HG03139 (cell line): ENCODE measurements around the gene RETREG1.

Experiments used
- ATAC-seq: cut with Tn5 transposase; IDR thresholded peaks from one replicate; pipeline ENCODE4 v1.9.1; 2021; ENCODE audit not compliant: unreplicated experiment

Gene RETREG1

DNA sequence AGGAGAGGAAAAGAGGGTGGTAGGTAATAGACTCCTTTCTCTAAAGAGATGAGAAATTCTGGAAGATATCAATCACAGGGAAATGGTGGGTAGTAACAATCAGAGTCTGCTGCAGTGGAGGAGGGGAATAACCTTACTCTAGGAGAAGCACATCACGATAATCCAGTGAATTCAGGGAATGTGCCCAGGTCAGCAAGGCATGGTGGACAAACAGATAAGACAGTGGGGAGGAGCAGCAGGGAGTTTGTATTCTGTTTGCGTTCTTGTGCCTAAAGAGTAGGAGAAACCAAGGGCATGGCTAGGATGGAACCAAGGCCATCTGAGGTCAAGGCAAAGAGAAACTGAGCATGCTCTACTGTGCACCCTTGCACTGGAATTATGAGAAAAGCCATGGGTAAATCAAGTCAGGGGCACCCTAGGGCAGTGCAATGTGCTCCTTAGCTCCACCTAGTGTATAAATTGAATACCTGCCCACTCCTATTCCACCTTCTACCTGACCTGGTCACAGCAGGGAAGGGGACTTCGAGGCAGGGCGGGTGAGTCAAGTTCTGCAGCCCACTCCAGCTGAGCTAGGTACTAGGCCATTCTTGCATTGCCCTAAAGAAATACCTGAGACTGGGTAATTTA is 31.6 kb downstream of the RETREG1 start:
- ATAC-seq: peak; percentile 52

DNA sequence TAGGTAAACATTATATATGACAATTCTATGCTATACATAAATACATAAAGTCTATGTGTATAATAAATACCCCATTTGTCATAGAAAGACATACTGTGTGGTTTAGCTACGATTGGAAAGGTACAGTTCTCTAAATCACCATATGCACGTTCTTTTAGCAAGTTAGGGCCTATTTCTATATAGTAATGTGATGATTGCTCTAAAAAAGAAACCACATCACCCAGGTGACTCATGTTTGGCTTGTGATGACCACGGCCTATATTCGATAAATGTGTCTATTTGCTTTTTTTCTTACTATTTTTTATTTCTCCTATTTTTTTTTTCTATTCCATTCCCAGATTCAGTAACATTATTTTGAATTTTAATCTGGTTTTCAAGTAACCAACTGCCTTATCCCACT is 34.7 kb downstream of the RETREG1 start:
- ATAC-seq: no peak

DNA sequence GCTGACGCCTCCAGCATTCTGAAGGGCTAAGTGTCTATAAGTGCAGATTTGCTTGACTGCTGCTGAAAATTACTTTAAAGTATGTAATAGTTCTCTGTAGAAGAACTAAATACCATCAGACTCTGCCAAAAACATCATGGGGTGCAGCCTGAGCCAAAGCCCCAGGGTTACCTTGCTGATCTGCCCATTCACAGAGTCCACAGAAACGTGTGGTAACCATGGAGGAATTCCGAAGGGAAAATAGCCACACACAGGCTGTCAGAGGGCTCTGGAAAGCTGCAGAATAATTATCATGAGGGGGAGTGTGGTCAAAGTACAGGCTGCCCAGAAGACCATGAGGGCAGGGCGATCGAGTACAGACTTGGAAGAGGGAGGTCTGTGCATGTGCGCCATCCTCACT is 36.4 kb downstream of the RETREG1 start:
- ATAC-seq: no peak

DNA sequence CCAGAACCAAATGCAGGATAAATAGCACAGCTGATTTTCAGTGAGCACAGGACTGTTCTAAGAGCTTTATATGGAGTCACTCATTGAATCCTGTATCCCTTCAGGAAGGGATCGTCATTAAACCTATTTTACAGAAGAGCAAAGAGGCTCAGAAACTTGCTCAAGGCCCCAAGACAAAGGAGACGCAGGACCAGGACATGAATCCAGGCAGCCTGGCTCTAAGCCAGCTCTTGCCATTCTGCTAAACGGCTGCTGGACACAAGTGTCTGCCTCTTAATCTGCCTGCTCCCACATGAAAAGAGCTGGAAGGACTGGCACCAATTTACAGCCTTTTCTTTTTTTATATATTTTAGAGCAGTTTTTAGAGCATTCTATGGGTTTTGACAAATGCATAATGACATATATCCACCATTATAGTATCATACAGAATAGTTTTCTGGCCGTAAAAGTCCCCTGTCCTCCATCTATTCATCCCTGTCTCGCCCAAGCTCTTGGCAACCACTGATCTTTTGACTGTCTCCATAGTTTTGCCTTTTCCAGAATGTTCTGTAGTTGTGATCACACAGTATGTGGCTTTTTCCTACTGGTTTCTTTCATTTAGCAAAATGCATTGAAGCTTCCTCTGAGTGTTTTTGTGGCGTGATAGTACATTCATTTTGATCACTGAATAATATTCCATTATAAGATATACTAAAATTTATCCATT is 37.5 kb downstream of the RETREG1 start:
- ATAC-seq: no peak

DNA sequence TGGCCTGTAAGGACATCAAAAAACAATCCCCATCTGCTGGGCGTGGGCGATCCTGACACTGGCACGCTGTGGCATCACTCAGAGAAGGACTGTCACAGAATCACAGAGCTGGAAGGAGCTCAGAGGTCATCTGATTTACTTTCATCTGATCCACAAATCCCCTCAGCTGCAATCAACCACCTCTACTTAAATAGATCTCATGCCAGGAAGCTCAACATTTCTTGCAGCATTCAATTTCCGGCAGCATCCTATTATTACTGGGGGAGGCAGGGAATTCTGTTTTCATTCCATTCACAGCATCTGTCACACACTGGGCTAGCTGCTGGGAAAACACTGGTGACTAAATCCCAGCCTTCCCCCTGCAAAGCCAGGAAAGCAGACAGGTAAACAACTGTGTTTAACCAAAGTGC is 38.3 kb downstream of the RETREG1 start:
- ATAC-seq: no peak

DNA sequence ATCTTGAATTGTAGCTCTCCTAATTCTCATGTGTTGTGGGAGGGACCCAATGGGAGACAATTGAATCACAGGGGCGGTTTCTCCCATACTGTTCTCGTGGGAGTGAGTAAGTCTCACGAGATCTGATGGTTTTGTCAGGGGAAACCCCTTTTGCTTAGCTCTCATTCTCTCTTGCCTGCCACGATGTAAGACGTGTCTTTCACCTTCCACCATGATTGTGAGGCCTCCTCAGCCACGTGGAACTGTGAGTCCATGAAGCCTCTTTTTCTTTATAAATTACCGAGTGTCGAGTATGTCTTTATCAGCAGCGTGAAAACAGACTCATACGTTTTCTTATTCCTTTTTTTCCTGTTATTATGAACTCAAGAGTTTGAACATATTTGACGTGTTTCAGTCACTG is 39.1 kb downstream of the RETREG1 start:
- no peak for ATAC-seq

DNA sequence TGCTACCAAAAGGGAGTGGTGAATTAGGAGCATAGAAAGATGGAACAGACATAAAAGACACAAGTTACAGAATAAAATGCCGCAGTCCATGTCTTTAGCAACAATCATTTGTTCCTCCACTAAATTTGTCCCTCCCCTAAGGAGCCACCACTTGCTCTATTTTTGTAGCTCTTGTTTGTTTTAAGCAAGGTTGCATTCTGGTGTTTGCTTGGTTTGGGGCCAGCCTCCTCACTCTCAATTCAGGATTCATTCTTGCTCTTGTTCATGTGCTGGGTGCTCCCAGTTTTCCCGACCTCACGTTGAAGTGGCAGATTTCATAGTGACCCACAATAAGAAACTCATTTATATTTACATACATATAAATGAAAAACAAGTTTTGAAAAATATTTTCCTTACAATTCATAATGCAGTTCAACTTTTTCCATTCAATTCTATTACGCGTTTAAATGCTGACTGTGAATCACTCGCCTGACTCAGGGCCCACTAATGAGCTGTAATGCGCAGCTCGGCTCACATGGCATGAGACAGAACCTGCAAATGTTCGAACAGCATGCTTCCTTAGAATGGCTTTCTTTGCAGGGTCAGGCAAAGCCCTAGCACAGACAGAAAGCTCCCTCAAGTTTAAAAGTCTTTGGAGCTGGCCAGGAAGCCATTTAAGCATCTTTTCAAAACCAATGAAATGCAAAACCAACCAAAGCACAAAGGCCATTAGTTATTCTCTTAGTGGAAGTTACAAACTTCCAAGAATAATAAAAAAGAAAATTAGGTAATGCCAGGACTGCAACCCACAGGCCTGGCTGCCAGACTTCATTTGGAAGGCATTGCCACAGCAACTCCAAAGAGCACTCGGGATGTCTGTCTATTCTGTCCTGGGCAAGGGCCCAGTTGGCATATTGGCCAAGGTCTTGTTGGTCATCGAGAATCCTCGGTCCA is 41.7 kb downstream of the RETREG1 start:
- no peak for ATAC-seq

DNA sequence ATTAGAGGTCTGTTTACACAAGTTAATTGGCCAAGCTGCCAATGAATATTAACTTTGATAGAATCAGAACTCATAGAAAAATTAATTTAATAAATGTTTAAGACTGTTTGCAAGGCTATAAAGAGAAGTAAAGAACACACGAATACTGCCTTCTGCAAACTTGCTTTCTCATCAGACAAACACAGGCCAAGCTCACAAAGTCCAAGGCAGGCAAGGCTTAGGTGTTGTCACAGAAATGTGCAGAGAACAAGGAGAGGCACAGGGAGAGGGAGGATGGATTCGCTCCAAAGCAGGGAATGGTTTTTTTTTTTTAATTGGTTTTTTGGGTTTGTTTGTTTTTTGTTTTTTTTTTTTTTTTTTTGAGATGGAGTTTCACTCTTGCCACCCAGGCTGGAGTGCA is 43.4 kb downstream of the RETREG1 start:
- ATAC-seq: no peak

DNA sequence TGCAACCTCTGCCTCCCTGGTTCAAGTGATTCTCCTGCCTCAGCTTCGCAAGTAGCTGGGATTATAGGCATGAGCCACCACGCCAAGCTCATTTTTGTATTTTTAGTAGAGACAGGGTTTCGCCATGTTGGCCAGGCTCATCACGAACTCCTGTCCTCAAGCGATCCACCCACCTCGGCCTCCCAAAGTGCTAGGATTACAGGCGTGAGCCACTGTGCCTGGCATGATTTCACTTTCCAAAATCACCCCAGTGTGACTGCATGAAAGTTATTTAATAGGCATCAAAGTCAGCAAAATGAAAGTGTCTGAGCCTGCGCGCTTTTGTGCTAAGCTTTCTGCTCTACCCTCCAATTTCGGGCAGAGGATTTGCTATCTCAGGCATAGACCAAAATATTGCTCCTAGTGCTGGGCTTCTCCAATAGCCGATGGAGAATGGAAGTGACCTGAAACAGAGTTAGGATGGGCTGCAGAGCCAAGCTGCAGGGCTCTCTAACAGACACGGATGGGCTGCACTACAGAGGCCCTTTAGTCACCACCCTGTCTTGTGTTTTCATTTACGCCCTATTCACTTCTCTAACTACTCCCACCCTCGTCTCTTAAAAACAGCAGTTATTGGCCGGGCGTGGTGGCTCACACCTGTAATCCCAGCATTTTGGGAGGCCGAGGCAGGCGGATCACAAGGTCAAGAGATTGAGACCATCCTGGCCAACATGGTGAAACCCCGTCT is 44.3 kb downstream of the RETREG1 start:
- no peak for ATAC-seq

DNA sequence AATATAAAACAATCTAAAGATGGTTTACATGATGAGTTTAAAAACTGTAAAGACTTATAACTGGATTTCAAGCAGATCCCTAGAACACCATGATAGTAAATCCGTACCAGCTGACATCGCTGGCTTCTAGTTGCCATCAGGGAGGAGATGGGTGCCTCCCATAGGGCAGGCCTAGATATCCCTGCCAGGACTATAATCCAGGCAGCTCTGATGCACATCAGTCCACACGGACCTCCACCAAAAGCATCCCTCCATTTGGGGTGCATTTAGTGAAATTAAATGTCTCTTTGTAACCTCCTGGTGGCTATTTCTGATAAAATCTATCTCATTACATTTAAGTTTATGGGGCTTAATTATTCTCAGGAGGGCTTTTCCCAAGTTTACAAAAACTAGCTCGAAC is 45.8 kb downstream of the RETREG1 start:
- no peak for ATAC-seq

DNA sequence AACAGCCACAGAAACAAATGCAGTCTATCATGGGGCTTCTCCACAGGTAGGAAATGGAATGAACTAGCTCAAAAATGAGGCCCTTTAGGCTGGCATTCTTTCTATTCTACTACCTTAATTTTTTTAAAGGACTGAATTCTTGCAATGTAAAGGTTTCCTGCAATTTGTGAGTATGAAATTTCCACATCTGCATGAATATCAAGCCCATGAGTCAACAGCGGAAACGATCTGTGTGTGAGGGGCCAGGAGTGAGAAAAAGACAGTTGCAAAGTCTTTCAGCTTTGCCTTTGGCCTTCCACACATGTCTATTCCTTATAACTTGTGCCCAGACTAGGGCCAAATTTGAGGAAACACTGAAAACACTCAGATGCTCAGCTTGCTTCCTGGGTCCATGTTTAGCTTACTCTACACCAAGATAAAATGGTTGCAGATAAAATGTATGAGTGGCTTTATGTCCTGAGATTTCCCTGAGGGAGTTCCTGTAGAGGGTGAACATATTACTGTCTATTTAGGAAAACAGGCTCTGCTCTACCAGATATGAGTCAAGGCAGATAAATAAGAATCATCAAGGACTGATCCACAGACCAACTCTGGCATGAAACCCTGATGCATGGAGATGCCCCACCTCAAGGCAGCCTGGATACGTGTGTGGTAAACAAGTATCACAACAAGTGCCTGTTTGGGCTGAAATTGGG is 46.5 kb downstream of the RETREG1 start:
- ATAC-seq: no peak

DNA sequence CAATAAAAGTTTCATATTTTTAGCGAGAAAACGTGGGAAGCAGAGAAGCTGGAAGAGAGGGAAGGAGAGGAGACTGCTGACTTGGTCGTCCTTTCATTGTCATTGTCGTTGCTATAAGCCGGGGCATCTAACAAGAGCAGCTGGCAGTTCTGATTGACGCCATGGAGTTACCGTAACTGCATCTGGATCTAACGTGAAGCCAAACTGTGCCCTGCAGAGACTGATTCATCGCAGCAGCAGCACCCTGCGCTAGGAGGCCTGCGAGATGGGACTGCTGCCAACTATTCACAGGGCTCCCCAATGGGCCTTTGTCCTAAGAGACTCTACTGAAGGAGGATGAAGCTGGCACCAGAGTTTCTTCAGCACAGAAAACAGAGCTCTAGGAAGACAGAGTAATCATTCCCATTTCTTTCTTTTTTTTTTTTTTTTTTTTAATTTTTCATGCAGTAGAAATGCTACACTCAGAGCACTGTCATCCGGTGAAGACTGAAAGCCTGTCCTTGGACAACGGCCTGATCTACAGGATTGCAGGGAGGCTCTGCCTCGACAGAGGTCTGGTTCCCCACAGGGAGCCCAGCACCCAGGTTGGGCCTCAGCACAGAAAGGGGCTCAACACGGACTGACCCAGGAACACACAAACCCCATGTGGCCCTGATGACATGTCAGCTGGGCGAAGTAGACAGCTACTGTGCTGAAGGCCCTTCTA is 47.8 kb downstream of the RETREG1 start:
- ATAC-seq: no peak

DNA sequence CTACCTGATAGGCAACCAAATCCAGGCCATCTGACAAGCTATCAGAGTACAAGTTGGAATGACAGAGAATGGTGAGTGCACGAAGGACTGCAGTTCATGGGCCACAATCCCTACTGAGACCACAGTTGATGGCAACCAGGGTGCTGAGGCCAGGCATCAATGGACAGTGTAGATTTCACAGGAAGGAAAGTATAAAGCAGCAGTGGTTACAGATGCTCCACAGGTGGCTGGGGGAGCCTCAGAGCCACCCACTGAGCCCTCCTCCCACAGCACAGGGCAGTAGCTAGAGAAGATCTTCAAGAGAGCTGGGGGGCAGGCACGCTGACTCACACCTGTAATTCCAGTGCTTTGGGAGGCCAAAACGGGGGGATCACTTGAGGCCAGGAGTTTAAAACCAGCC is 49.4 kb downstream of the RETREG1 start:
- ATAC-seq: no peak

DNA sequence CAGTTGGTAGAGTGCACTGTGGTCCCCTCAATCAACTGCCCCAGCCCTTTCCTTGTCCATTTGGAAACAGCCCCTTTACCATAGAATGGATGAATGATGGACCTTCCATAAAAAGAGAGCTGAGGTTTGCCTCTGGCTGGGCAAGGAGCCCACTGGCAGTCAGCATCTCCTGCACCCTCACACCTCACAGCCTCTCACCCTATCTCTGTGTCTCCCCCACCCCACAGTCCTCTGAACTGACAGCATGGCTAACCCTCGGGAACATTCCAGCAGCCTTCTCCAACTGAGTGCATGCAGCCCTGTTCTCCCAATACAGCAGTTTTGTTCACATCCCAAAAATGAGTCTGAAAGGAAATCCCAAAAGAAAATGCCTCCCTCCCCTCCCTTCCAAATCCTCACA is 51.7 kb downstream of the RETREG1 start:
- no peak for ATAC-seq

DNA sequence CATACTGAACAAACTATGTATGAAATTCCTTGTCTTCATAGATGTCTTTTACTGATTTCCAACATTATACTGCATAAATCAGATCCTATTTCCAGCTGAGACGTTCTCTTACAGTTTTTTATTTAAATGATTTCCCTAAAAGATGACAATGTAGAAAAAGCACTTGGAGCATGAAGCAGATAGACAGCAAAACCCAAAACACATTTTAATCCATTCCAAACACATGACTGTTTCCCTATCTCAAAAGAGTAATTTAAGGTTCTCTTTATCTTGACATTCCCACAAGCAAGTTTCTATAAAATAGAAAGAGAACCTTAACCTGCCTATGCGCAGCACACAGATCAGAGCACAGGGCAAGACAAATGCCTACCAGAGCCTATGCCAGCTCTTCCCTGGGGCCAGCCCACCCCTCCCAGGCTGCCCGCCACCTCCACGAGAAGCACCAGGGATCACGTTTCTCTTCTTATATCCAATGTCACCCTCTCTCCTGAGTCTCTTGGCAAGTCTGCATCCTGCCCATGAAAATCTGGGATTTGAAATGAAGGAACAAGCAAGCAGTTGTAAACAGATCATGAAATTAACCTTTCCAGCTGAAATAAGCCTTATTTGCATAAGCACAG is 52.4 kb downstream of the RETREG1 start:
- ATAC-seq: no peak

DNA sequence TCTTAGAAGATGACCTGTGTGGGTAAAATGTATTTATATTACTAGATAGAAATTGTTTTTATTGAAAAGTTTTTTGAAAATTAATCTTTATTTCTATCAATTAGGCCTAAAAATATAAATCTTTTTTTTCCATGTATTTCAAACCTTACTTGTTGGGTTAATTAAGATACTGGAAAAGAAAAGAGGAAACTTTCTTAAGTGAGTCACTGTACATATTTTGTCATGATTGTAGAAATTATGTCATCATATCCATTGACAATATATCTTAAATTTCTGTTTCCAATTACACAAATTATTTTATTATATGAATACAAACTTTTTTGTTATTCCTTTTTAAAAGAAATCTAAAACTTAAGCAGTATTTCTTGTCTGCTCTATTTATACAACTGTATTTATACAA is 53.1 kb downstream of the RETREG1 start:
- no peak for ATAC-seq

DNA sequence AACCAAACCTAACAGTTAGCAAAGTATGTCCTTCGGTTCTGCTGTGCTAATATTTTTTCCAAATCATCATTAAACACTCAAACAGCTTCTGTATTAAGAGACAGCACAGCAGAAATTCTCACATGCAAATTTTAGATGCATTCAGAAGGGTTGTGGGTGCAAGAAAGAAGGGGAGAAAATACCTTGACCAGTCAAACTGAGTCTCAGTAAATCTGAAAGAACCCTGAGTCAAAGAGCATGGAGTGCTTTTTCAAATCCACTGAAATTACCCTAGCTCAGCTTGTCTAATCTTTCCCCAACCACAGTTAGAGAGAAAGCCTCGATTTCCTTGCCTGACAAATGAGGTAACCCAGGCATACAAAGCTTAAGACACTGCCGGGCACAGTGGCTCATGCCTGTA is 55.1 kb downstream of the RETREG1 start:
- ATAC-seq: no peak

DNA sequence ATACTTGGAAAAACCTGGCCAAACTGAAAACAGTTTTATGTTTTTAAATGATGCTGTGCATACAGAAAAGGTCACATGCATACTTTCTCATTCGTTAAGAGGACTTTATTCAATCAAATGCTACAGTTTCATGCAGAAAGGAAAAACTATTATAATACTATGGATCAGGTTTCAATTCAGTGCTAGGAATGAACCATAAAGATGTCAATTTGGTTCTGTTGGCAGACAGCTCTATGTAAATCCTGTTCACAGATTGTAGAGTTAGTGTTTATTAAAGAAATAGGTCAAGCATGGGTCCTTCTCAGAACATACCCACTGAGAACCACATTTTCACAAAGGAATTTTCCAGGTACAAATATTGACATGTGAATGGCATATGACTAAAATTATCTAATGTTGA is 57.1 kb downstream of the RETREG1 start:
- no peak for ATAC-seq

DNA sequence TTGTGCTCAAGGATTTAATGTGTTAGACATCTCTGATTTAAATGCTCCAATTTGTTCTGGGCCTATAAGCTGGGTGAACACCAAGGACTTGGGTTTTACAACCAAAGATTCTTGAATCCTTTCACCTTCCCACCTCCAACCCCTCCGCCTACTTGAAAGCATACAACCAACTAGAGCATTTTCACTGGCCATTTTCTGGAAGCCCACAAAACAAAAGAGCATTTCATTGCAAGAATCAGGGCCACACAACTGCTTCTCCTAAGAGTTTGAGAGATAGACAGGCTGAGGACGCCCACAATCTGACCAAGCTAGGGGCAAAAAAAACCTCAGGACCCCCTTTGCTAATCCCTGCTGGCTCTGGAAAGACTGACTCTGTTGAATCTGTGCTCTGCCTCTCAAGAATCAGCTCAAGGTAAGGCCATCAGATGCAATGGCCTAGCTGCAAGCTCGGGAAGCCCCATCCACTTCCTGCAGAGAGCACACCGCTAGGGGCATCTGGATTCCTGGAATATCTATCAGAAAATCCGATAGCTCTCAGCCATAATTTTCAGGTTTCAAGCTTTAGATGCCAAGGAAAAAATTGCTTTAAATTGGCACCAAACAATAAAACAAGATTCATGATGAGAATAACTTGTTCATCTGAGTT is 57.7 kb downstream of the RETREG1 start:
- no peak for ATAC-seq
